Activated CD8-positive, alpha-beta memory T cell treated with anti-CD3 and anti-CD28 coated beads for 24 hours (primary cell): ENCODE results near the gene TNIK.
"Not testable (repeated sequence)": the region's sequence is repeated elsewhere in the genome, so short reads cannot be mapped to it uniquely, and the experiment has no call there.

Experiments used
- DNase-seq: peaks from one replicate; pipeline ENCODE4 v3.0.0-alpha.2; 2020

Gene TNIK

GRCh38 chr3:171468296-171468906 lies 8.2 kb upstream of the TNIK start:
- no peak for DNase-seq

DNA sequence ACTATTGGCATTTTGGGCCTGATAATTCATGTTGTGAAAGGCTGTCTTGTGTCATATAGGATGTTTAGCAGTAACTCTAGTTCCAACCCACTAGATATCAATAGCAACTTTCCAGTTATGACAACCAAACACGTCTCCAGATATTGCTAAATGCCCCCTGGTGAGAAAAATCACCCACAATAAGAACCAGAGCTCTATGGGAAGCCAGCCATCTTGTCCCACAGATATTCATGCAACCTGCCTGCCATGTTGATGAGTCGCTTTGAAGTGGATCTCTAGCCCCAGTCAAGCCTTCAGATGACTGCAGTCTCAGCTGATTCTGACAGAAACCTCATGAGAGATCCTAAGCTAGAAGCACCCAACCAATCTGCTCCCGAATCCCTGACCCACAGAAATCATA lies 5.6 kb upstream of the TNIK start:
- no peak for DNase-seq

DNA sequence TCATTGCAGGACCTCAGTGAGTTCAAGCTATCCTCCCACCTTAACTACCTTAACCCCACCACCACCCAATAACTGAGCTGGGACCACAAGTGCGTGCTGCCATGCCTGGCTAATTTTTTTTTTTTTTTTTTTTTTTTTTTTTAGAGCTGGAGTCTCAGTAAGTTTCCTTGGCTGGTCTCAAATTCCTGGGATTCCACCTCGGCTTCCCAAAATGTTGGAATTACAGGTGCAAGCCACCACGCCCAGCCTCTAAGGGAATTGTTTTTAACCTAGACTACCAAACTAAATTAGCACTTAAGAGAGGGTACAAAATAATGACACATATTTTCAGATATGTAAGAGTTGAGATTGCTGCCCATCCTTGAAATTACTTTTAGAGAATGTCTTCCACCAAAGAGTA lies 4.3 kb upstream of the TNIK start:
- DNase-seq = no peak

- DNase-seq = no peak
Measured at GRCh38 chr3:171462224-171462623, 2.0 kb upstream of the TNIK start.

DNA sequence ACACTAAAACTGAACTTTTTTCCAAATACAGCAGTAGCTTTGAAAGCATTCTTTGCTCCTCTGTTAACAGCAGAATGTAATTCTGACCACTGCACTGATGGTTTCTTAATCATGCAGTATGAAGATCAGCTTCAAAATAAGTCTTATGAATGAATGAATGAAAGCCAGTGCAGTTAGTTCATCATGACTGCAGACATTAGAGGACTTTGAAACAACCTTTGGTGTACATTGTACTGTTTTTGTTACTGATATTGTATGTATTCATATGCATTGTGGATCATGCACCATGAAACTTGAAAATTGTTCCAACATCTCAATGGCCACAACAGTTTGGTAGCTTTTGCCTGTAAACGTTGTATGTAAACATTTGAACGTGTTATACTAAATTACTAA lies 1.3 kb upstream of the TNIK start:
- DNase-seq = no peak

DNA sequence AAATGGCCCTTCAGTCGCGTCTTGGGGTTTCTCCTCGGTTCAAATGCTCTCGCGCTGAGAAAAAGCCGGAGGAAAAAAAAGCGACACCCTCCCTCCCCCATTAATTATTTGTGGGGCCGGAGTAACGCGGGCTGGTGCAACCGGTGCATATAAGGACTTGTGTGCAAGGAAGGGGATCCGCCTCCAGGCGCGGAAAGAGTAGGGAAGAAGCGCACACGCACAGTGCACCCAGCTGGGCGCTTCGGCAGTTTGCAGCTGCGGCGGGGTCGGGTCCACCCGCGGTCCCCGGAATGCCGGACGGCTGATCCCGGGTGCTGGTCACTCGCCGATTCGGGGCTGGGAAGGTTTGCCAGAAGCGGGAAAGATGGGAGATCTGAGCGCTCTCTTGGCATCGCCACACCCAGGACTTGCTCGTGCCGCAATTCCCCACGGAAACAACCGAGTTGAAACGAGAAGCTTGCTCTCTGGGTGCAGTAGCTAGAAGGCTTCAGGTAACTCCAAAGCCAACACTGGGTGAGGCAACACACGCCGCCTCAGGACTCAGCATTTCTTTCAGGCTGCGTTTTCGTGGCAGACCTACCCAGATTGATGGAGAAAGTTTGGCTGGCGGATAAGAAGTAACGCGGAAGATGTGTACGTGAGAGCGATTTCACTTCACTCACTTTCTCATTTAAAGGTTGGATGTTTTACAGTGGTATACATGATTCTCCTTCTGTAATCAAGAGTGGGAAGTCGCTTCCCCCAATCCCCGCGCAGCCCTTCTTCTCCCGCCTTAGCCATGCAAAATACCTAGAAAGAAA lies 720 bp upstream of the TNIK start:
- DNase-seq = peak; percentile 81

- peak; percentile 80 for DNase-seq
Measured at GRCh38 chr3:171459137-171459941, 866 bp downstream of the TNIK start.

- peak; percentile 63 for DNase-seq
Measured at GRCh38 chr3:171458864-171459136, 1.4 kb downstream of the TNIK start.

- DNase-seq = peak; percentile 67
Measured at GRCh38 chr3:171458071-171458863, 1.9 kb downstream of the TNIK start.

DNA sequence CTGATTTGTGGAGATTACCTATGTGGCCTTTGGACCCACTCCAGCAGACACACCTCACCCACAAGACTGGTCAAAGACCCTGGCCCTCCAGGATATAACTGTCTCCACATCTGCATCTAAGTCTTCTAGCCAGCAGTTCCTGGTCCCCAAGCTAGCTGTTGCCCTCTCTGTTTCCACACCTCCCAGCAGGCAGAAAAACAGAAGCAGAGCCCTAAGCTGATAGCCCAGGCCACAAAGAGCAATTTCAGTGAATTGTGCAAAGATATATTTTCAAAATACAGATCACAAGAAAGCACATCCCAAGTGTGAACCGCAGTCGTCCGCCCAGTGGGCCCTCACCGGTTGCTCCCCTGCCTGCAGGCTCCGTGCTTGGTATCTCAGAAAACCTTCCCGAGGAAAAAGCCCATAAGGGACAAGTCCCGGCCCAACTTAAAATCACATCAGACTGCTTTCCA lies 2.6 kb downstream of the TNIK start:
- peak; percentile 64 for DNase-seq

DNA sequence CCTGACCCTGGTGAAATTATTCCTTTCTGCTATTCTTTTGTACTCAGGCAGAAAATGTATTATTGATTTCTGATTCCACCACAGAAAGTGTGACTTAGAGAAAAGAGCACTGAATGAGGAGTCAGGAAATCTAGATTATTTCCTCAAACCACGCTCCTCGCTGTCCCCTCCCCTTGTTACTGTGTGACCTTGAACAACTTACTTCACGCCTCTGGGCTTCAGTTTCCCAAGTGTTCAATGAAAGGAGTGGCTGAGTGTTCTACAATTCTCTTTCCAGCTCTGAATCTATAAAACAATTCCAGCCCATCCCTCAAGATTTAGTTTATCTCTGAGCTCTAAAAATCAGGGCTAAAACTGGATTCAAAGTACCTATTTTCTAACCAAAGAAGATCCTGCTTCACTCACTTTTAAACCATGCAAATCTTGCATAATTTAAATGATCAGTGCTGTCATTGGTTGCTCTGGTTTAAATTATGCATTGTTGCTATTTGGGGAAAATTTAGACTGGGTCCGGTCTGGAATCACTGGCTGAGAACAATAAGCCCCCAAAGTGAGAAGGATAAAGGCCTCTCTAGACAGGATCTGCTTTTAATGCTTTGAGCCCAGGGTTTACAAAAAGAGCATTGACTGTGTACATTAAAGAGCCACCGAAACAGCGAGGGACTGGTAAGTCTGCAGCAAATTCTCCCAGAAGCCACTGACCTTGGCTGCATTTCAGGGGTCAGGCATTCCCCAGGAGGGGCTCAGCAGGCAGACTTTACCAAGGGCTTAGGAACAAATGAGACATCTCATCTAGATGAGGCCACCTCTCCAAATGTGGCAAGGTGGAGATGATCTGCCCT lies 3.2 kb downstream of the TNIK start:
- DNase-seq = no peak

DNA sequence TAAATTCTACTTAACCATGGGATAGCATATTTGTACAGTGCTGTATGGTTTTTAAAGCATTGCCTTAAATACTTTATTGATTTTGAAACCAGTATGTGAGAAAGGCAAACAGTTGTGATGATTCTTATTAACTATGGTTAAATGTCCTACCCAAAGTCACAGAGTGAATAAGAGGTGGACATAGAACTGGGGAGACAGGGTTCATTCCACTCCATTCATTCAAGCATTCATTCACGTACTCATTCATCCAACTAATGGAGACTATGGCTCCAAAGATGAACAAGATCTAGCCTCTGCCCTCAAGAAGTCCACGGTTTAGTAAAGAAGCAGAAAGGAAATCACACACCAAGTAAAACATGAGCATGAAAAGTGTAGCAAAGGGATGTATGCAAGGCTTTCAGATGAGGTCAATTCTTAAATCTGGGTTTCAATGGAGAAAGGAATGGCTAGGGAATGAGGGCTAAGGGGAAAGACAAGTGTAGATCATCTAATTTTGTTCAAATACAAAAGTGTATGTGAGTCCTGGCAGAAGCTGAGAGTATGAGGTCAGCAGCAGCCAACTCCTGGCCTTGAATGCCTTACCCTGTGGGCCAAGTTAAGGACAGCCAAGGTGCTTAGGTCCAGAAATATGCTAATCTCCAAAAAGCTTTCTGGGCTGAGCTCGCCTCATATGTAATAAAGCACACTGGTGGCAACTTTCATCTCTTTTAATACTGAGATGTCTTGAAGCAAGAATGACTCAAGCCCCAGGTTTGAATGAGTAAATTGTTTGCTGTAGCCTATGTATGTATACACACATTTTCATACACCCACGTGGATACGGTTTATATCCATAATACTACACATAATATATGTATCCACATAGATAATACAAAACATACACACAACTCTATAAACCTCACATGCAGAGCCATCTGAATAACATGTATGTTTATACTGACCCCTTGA lies 4.3 kb downstream of the TNIK start:
- DNase-seq = no peak

GRCh38 chr3:171454041-171454440 lies 6.2 kb downstream of the TNIK start:
- DNase-seq = no peak

DNA sequence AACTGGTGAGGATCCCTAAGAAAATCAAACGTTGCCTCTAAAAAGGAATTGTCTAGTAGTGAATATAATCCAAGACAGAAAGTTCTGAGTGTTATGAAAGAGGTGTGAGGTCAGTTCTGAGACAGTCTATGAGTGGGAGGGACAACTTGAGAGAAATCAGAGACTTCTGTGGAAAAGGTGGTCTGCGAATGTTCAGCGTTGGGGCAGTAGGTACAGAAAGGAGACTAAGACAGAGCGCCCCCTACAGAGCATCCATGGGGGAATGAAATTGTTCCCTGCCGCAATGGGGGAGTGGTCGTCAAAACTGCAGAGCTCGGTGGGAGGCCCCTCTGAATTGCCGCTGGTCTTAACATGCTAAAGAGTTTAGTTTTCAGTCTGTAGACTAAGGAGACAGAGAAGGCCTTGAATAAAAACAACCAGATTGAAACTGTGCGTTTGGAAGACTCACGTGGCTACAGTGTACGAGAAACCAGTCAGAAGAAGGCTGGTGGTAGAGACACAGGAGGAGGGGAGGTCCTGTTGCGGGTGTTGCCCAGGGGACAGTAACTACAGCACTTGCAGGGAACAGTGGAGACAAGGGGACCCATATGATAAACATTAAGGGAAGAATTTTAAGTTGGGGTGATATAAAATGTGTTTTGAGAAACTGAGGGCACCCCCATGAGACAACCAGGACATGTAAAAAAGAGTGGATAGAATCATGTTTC lies 6.9 kb downstream of the TNIK start:
- no peak for DNase-seq

- DNase-seq = no peak
Measured at GRCh38 chr3:171452328-171452727, 7.9 kb downstream of the TNIK start.

DNA sequence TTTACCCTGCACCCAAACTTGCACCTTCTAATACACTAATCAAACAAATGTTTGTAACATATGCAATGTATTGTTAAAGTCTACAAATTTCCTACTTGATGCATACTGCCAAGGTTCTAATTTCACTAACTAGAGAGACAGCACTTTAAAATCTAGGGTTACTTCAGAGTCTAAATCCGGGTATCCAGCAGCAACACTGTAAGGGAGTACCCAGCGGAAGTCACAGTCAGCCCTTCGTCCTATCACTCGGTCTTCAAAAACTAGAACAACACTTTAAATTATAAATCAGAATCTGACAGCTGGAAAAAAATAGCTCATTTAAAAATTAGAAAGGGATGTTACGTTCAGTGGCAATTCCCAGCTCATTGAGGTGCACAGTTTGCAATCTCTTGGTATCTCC lies 8.3 kb downstream of the TNIK start:
- DNase-seq = no peak

DNA sequence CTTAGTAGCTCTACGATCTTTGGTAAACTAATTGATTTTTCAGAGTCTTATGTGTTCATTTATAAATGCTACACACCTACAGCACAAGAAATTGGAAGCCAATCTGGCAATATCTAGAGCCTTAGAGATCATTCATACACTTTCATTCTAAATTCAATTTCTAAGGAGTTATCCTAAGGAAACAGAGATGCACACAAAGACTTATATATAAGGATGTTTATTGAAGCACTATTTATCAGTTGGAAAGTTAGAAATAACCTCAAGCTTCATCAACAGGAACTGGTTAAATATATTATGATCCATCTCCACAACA lies 12.7 kb downstream of the TNIK start:
- not testable (repeated sequence) for DNase-seq

- DNase-seq = no peak
Measured at GRCh38 chr3:171446801-171447578, 13.2 kb downstream of the TNIK start.

DNA sequence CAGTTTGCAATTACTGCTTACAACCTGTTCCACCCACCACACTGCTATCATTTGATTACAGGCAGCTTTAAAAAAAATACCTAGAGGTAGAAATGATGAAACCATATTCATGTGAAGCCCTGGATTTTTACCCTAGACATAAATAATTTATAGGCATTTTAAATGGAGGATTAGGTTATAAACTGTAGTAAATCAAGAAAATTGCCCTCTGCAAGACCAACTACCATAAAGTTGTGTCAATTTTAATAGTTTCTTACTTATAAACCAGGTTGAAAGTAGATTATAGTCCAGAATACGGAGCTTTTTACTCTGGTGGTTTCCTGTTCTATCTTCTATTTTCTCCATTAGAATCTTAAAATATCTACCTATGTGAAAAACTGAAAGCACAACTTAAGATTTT lies 13.9 kb downstream of the TNIK start:
- DNase-seq = no peak
